C4-2B (cell line): ENCODE data around the gene PARD3B.

ENCODE experiments used
- H3K27ac ChIP-seq: fragments of 450-650 bp; 2 replicates; pipeline ENCODE4 v1.5.1; 2017
- CTCF ChIP-seq: fragments of 450-650 bp; conservative IDR thresholded peaks from 2 replicates; pipeline ENCODE4 v1.5.1; 2017; ENCODE audit warnings: mild to moderate bottlenecking
- ZFX ChIP-seq: fragments of 450-650 bp; IDR thresholded peaks from 2 replicates; pipeline ENCODE4 v1.6.1; 2017

Gene PARD3B

GRCh38 chr2:204824751-204825453, 279.6 kb downstream of the PARD3B start:
- TF ChIP-seq ZFX: no peak
- no peak for TF ChIP-seq CTCF

DNA sequence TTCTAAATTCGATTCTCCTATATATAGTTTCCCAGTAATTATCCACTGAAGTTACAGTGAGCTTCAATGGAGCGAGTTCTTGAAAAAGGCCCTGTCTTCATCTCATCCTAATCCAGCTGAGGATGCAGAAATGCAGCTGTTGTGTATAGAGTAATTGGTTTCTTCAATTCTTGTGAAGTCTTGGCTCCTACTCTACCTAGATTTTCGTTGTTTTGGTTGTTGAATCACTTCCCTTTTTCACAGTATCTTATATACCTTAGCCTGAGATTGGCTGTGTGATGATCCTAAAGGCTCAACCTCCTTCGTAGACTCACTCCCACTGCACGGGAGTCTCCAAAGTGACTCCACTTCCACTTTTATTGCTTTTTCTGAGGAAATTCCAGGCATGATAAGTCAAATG, 280.4 kb downstream of the PARD3B start:
- H3K27ac ChIP-seq: no peak overlapping the region
- no peak for TF ChIP-seq CTCF
- no peak for TF ChIP-seq ZFX

More at GRCh38 chr2:204824751-204825453, 279.6 kb downstream of the PARD3B start:
- H3K27ac ChIP-seq: no peak overlapping the region

DNA sequence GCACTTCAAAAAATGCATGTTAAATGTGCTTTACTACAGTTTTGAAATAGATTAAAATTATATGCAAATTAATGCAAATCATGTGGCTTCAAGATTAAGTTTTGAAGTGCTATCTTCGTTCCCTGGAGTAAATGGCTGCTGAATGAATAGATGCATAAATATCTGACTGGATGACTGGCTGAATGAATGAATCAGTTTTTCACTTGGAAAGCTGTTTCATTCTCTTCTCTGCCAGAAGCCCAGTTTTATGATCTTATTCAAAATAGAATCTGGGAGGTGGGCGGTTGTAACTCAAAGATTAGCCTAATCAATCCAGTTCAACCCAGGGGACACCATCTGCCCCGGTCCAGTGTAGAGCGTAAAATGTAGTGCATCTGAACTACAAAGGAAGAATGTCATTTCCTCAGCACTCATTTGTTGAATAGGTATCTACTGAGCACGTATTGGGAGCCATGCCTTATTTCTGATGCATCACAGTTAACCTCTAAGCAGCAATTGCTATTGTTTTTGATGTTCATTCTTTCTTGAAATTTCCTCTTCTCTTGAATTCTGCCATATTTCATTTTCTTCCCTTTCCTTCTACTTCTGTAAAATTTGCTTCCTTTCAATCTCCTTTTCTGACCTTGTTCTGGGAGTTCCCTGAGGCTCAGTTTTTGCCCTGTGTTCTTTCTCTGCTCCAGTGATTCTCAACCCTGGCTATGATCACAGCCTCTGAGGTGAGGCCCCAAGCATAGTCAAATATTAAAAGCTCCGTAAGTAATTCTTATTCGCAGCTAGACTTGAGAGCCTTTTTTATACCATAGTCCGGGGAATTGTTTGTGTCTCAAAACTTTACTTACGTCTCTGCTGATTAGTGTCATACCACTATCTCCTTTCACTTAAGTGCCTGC, 282.7 kb downstream of the PARD3B start:
- no peak for TF ChIP-seq ZFX
- TF ChIP-seq CTCF: no peak

GRCh38 chr2:204834716-204835384, 289.6 kb downstream of the PARD3B start:
- no peak overlapping the region for H3K27ac ChIP-seq
- TF ChIP-seq ZFX: no peak
- TF ChIP-seq CTCF: no peak

More for the DNA sequence above, 282.7 kb downstream of the PARD3B start:
- H3K27ac ChIP-seq: no peak overlapping the region

DNA sequence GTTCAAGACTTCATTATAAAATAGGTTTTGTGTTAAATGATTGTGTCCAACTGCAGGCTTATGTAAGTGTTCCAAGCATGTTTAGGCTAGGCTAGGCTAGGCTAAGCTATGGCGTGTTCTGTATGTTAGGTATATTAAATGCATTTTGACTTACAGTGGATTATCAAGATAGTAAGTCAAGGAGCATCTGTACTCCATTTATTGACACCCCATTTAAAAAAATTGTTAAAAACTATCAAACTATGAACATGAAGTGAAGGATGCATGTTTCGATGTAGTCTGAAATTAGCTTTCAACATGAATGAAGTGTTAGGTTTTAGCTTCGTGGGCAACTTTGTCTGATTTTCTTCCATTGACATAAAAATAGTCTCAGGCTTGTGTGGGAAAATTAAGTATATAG, 290.5 kb downstream of the PARD3B start:
- no peak overlapping the region for H3K27ac ChIP-seq
- TF ChIP-seq CTCF (no peak), ZFX (no peak)

- H3K27ac ChIP-seq: no peak overlapping the region
- TF ChIP-seq ZFX: no peak
- no peak for TF ChIP-seq CTCF
Observed at GRCh38 chr2:204840504-204840903, 295.2 kb downstream of the PARD3B start.

DNA sequence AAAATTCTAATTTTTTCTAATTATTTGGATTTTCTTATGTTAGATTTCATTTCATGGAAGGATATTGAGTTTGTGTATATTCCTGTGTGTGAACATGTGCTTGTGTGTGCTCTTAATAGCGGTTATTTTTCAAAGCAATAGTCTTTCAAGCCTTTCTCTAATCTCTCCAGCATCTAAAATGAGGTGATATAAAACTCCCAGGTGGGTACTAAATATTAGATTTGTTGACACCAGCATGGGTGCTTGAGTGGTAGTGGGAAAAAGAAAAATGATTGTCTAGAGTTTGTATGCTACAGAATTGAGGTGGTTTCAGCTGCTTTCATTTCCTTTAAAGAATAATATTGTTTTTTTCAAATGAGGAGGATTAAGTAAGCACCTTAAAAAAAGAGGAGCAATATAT, 296.8 kb downstream of the PARD3B start:
- TF ChIP-seq ZFX (no peak), CTCF (no peak)
- no peak overlapping the region for H3K27ac ChIP-seq
